ENCODE measurements around the gene NF1. TPM values are rescaled to one million over a fixed set of nuclear protein-coding genes. Genes with fewer than 3 reads are reported as not detected.

Gene NF1
- total and polyA plus RNA-seq, 2 of the 13 experiments (the other 11 are each of a cell fraction or from before 2014, with no cell fraction given) = 21.5 to 26.5 TPM

DNA sequence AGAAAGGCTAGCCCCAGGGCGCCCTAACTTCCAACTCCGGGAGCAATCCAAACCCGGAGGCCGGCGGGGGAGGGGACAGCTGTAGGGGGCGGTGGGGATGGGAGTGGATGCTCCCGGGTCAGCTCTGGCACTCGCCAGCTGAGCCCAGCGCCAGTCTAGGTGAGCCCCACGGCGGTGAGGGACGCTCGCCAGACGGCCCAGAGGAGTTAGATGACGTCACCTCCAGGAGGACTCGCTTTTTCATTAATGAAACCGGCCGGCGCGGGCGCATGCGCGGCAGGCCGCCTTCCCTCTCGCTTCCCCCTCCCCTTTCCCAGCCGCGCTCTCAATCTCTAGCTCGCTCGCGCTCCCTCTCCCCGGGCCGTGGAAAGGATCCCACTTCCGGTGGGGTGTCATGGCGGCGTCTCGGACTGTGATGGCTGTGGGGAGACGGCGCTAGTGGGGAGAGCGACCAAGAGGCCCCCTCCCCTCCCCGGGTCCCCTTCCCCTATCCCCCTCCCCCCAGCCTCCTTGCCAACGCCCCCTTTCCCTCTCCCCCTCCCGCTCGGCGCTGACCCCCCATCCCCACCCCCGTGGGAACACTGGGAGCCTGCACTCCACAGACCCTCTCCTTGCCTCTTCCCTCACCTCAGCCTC lies at the start of gene NF1 (continued):
- TF ChIP-seq, protein P1, sequence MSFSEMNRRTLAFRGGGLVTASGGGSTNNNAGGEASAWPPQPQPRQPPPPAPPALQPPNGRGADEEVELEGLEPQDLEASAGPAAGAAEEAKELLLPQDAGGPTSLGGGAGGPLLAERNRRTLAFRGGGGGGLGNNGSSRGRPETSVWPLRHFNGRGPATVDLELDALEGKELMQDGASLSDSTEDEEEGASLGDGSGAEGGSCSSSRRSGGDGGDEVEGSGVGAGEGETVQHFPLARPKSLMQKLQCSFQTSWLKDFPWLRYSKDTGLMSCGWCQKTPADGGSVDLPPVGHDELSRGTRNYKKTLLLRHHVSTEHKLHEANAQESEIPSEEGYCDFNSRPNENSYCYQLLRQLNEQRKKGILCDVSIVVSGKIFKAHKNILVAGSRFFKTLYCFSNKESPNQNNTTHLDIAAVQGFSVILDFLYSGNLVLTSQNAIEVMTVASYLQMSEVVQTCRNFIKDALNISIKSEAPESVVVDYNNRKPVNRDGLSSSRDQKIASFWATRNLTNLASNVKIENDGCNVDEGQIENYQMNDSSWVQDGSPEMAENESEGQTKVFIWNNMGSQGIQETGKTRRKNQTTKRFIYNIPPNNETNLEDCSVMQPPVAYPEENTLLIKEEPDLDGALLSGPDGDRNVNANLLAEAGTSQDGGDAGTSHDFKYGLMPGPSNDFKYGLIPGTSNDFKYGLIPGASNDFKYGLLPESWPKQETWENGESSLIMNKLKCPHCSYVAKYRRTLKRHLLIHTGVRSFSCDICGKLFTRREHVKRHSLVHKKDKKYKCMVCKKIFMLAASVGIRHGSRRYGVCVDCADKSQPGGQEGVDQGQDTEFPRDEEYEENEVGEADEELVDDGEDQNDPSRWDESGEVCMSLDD (CRISPR knock-in tag; IDR thresholded peaks at IDR 0.05; ENCODE audit: borderline replicate concordance) = 0 out of 2 replicates have a peak, but pooled peaks have one; percentile 36
- TF ChIP-seq CREM (IDR thresholded peaks at IDR 0.05) (peak; percentile 61; the same call in 1 of the 2 replicates), CREM (CRISPR knock-in tag; IDR thresholded peaks at IDR 0.05) (no peak), ZNF331 (CRISPR knock-in tag; IDR thresholded peaks at IDR 0.05) (peak; percentile 27; the same call in 1 of the 2 replicates), ZNF326 (CRISPR knock-in tag; IDR thresholded peaks at IDR 0.05; ENCODE audit: borderline replicate concordance) (no peak), POLR2AphosphoS5 (IDR thresholded peaks at IDR 0.05; ENCODE audit: low read depth, low read length) (peak; percentile 75), HHEX (CRISPR knock-in tag; IDR thresholded peaks at IDR 0.05) (no peak), PHF20 (CRISPR knock-in tag; IDR thresholded peaks at IDR 0.05) (peak; percentile 33; the same call in 1 of the 2 replicates), TARDBP (CRISPR knock-in tag; IDR thresholded peaks at IDR 0.05) (0 out of 2 replicates have a peak, but pooled peaks have one; percentile 18)
- TF ChIP-seq, protein P2, sequence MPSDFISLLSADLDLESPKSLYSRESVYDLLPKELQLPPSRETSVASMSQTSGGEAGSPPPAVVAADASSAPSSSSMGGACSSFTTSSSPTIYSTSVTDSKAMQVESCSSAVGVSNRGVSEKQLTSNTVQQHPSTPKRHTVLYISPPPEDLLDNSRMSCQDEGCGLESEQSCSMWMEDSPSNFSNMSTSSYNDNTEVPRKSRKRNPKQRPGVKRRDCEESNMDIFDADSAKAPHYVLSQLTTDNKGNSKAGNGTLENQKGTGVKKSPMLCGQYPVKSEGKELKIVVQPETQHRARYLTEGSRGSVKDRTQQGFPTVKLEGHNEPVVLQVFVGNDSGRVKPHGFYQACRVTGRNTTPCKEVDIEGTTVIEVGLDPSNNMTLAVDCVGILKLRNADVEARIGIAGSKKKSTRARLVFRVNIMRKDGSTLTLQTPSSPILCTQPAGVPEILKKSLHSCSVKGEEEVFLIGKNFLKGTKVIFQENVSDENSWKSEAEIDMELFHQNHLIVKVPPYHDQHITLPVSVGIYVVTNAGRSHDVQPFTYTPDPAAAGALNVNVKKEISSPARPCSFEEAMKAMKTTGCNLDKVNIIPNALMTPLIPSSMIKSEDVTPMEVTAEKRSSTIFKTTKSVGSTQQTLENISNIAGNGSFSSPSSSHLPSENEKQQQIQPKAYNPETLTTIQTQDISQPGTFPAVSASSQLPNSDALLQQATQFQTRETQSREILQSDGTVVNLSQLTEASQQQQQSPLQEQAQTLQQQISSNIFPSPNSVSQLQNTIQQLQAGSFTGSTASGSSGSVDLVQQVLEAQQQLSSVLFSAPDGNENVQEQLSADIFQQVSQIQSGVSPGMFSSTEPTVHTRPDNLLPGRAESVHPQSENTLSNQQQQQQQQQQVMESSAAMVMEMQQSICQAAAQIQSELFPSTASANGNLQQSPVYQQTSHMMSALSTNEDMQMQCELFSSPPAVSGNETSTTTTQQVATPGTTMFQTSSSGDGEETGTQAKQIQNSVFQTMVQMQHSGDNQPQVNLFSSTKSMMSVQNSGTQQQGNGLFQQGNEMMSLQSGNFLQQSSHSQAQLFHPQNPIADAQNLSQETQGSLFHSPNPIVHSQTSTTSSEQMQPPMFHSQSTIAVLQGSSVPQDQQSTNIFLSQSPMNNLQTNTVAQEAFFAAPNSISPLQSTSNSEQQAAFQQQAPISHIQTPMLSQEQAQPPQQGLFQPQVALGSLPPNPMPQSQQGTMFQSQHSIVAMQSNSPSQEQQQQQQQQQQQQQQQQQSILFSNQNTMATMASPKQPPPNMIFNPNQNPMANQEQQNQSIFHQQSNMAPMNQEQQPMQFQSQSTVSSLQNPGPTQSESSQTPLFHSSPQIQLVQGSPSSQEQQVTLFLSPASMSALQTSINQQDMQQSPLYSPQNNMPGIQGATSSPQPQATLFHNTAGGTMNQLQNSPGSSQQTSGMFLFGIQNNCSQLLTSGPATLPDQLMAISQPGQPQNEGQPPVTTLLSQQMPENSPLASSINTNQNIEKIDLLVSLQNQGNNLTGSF (CRISPR knock-in tag; IDR thresholded peaks at IDR 0.05) = no peak
- TF ChIP-seq, protein P3, sequence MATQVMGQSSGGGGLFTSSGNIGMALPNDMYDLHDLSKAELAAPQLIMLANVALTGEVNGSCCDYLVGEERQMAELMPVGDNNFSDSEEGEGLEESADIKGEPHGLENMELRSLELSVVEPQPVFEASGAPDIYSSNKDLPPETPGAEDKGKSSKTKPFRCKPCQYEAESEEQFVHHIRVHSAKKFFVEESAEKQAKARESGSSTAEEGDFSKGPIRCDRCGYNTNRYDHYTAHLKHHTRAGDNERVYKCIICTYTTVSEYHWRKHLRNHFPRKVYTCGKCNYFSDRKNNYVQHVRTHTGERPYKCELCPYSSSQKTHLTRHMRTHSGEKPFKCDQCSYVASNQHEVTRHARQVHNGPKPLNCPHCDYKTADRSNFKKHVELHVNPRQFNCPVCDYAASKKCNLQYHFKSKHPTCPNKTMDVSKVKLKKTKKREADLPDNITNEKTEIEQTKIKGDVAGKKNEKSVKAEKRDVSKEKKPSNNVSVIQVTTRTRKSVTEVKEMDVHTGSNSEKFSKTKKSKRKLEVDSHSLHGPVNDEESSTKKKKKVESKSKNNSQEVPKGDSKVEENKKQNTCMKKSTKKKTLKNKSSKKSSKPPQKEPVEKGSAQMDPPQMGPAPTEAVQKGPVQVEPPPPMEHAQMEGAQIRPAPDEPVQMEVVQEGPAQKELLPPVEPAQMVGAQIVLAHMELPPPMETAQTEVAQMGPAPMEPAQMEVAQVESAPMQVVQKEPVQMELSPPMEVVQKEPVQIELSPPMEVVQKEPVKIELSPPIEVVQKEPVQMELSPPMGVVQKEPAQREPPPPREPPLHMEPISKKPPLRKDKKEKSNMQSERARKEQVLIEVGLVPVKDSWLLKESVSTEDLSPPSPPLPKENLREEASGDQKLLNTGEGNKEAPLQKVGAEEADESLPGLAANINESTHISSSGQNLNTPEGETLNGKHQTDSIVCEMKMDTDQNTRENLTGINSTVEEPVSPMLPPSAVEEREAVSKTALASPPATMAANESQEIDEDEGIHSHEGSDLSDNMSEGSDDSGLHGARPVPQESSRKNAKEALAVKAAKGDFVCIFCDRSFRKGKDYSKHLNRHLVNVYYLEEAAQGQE (IDR thresholded peaks at IDR 0.05; ENCODE audit: borderline replicate concordance in 1 of 2, low read depth in 1 of 2, low read length in 2 of 2) = peak in 1 of 2 experiments; percentile 27; a peak in 1 of 4 replicates
- TF ChIP-seq, protein P4, sequence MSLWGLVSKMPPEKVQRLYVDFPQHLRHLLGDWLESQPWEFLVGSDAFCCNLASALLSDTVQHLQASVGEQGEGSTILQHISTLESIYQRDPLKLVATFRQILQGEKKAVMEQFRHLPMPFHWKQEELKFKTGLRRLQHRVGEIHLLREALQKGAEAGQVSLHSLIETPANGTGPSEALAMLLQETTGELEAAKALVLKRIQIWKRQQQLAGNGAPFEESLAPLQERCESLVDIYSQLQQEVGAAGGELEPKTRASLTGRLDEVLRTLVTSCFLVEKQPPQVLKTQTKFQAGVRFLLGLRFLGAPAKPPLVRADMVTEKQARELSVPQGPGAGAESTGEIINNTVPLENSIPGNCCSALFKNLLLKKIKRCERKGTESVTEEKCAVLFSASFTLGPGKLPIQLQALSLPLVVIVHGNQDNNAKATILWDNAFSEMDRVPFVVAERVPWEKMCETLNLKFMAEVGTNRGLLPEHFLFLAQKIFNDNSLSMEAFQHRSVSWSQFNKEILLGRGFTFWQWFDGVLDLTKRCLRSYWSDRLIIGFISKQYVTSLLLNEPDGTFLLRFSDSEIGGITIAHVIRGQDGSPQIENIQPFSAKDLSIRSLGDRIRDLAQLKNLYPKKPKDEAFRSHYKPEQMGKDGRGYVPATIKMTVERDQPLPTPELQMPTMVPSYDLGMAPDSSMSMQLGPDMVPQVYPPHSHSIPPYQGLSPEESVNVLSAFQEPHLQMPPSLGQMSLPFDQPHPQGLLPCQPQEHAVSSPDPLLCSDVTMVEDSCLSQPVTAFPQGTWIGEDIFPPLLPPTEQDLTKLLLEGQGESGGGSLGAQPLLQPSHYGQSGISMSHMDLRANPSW (CRISPR knock-in tag; IDR thresholded peaks at IDR 0.05; ENCODE audit: borderline replicate concordance) = no peak
